ENCODE results near the gene PTRHD1. TPM values are rescaled to one million over a fixed set of nuclear protein-coding genes. Genes with fewer than 3 reads are reported as not detected.

PTRHD1 gene
- total and polyA plus RNA-seq, 2 of the 8 experiments (the other 6 are each of a cell fraction or from before 2014, with no cell fraction given): 46.2 to 91.9 TPM

DNA sequence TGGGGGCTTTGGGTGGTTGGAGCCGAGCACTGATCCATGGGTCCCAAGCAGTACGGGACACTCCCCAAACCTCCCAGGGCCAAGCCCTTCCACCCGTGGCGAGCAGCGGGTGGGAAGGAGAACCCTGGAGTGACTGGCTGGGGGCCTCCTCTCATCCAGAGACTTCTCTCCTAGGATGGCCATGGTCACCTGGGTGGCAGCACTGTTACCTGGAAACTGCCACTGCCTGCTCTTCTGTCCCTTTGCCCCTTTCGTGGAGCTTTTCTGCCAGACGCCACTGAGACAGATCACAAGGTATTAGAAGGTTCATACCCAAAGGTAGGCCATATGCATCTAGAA lies 27.0 kb upstream of the PTRHD1 start:
- TF ChIP-seq CBX5 (IDR thresholded peaks at IDR 0.05; ENCODE audit: low read depth, low read length) (no peak), KDM1A (IDR thresholded peaks at IDR 0.05; ENCODE audit: borderline replicate concordance, low read length) (no peak), SP4 (IDR thresholded peaks at IDR 0.05; ENCODE audit: low read length) (no peak), JUN (IDR thresholded peaks at IDR 0.05; ENCODE audit: low read depth, low read length) (no peak)
- Histone ChIP-seq H3K14ac (ENCODE audit: insufficient read length) (no peak overlapping the region), H2BK5ac (ENCODE audit: low read depth, low read length) (peak overlapping the region; percentile 67), H3K27me3 (replicated peaks in 1 of 4; ENCODE audit: control insufficient read depth in 3 of 4, extremely low read depth in 1 of 4, insufficient read depth in 3 of 4, low read length in 3 of 4) (no peaks in the 10 kb centered on the region), H3K79me2 (ENCODE audit: control insufficient read depth in 1 of 2, insufficient read depth in 2 of 2, low read length in 2 of 2) (peaks cover 0 to 5% of the 10 kb centered on the region in 2 experiments; a peak in 1 of 4 replicates), H3K79me1 (ENCODE audit: low read depth, low read length) (peaks cover 3% of the 10 kb centered on the region; the same call in 1 of the 2 replicates), H4K91ac (replicated peaks; ENCODE audit: insufficient read length, low read length) (no peak overlapping the region), H3K23me2 (ENCODE audit: low read depth, low read length) (peaks cover 2% of the 10 kb centered on the region; the same call in 1 of the 2 replicates), H3K23ac (ENCODE audit: insufficient read length) (no peak overlapping the region), H2BK120ac (replicated peaks; ENCODE audit: low read depth, low read length) (no peak overlapping the region), H3K9me3 (ENCODE audit: insufficient read depth in 2 of 2, low read depth in 1 of 2, low read length in 1 of 2) (0 out of 4 replicates have a peak, but pooled peaks cover 0 to 3% of the 10 kb centered on the region in 2 experiments), H3K4ac (replicated peaks; ENCODE audit: insufficient read length, low read depth, low read length) (no peak overlapping the region), H3K4me1 (replicated peaks in 1 of 4; ENCODE audit: control insufficient read depth in 3 of 4, insufficient read depth in 4 of 4, low read length in 3 of 4) (peaks cover 15 to 25% (median 20%) of the 10 kb centered on the region in 4 experiments), H4K8ac (ENCODE audit: extremely low read depth, insufficient read depth, low read length) (no peak overlapping the region), H2AK5ac (ENCODE audit: low read depth, low read length) (no peak overlapping the region), H4K5ac (ENCODE audit: insufficient read length, low read depth, low read length) (no peak overlapping the region), H2BK15ac (ENCODE audit: low read length) (no peak overlapping the region), H3K27ac (ENCODE audit: low read depth, low read length) (no peak overlapping the region), H3K36me3 (ENCODE audit: control insufficient read depth in 2 of 4, insufficient read depth in 4 of 4, low read length in 3 of 4) (peaks cover 24 to 79% (median 60%) of the 10 kb centered on the region in 4 experiments), H3K56ac (replicated peaks; ENCODE audit: insufficient read length, low read depth, low read length) (no peak overlapping the region), H3K9ac (replicated peaks in 1 of 4; ENCODE audit: extremely low read depth in 1 of 4, low read depth in 3 of 4, low read length in 3 of 4) (no peak overlapping the region), H4K20me1 (replicated peaks in 1 of 2; ENCODE audit: control insufficient read depth in 1 of 2, insufficient read depth in 2 of 2, low read length in 2 of 2) (peaks cover 0 to 9% of the 10 kb centered on the region in 2 experiments), H3K18ac (ENCODE audit: extremely low read depth, low read length) (no peak overlapping the region), H2BK12ac (ENCODE audit: low read depth, low read length) (peak overlapping the region; percentile 55; the same call in 1 of the 2 replicates), H3K4me3 (ENCODE audit: extremely low read depth in 1 of 4, insufficient read depth in 2 of 4, low read depth in 3 of 4, low read length in 4 of 4) (no peak overlapping the region), H2BK20ac (ENCODE audit: low read length) (0 out of 2 replicates have a peak overlapping the region, but pooled peaks have one; percentile 8), H3K4me2 (ENCODE audit: insufficient read depth in 1 of 2, low read depth in 2 of 2, low read length in 2 of 2) (no peak overlapping the region), H2AFZ (ENCODE audit: low read length) (no peak overlapping the region)
- WGBS, 2 experiments (ENCODE audit: extremely low coverage in 1 of 2, insufficient coverage in 1 of 2, insufficient read length in 1 of 2, insufficient replicate concordance in 2 of 2, low coverage in 1 of 2, low lambda C conversion rate in 2 of 2, missing lambda C conversion rate in 1 of 2): 90% methylated on average over 5 of the region's 7 CpGs; no CpG with 5 or more reads in 1 of the 2 experiments
- ChIA-PET POLR2A (ENCODE audit: partially characterized antibody) (interaction anchor here (0.9 to 1.7 kb wide), 2 partner anchors 19 to 20 kb away, joined by 3 to 4 read pairs; no protein-coding TSS in a partner anchor), CTCF (ENCODE audit: partially characterized antibody) (interaction anchor here (0.6 to 3.8 kb wide), 8 partner anchors 8 to 411 kb away, joined by 4 to 24 read pairs (median 7); partner anchors contain the start of genes CENPO and PTRHD1)
- DNase-seq (ENCODE audit: low read depth in 1 of 2, low spot score in 2 of 2): peak in 1 of 2 experiments; percentile 41
- no peak for FAIRE-seq
